Measurements from ENCODE around the gene GFRA1.
"Not testable (repeated sequence)": the region's sequence is repeated elsewhere in the genome, so short reads cannot be mapped to it uniquely, and the experiment has no call there.

Gene GFRA1

DNA sequence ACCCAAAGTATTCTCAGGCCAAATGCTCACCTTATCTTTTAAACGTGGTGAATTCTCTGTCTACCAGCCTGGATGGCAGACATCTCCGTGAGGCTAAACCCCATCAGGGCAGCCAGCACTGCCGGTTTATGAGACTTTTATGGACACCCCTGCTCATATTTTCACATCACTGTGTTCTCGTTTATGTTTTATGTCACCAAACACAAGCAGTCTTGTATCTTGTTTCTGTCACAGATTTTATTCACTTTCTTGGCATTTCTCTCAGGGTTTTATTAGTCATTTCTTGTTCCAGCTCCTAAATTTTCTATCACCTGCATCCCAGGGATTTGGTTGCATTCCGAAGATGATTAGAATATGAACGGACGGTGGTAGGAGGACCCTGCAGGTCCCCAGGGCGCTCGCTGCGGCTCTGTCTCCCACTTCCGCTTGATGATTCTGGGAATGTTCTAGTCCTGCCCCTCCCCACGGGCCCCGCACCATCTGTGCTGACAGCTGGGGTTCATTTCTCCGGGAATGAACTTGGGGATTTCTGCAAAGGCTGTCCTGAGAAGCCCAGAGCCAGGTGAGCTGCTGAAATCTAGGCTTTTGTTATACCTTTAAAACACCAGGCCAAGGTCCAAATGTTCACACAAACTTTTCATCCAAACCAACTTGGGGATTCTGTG, 217.6 kb downstream of the GFRA1 start:
- peaks cover 19% of the 10 kb centered on the region for H3K27me3 Mint-ChIP-seq
- H3K9me3 Mint-ChIP-seq: no peaks in the 10 kb centered on the region
- H3K27ac Mint-ChIP-seq: no peak overlapping the region
- H3K4me1 Mint-ChIP-seq: no peaks in the 10 kb centered on the region
- DNase-seq (no peak), ATAC-seq (no peak)
- H3K4me3 Mint-ChIP-seq: no peak overlapping the region

GRCh38 chr10:116053910-116054309, 219.1 kb downstream of the GFRA1 start:
- no peaks in the 10 kb centered on the region for H3K9me3 Mint-ChIP-seq
- peaks cover 14% of the 10 kb centered on the region for H3K27me3 Mint-ChIP-seq
- DNase-seq (no peak), ATAC-seq (no peak)
- H3K27ac Mint-ChIP-seq: no peak overlapping the region
- H3K4me1 Mint-ChIP-seq: no peaks in the 10 kb centered on the region
- no peak overlapping the region for H3K4me3 Mint-ChIP-seq

DNA sequence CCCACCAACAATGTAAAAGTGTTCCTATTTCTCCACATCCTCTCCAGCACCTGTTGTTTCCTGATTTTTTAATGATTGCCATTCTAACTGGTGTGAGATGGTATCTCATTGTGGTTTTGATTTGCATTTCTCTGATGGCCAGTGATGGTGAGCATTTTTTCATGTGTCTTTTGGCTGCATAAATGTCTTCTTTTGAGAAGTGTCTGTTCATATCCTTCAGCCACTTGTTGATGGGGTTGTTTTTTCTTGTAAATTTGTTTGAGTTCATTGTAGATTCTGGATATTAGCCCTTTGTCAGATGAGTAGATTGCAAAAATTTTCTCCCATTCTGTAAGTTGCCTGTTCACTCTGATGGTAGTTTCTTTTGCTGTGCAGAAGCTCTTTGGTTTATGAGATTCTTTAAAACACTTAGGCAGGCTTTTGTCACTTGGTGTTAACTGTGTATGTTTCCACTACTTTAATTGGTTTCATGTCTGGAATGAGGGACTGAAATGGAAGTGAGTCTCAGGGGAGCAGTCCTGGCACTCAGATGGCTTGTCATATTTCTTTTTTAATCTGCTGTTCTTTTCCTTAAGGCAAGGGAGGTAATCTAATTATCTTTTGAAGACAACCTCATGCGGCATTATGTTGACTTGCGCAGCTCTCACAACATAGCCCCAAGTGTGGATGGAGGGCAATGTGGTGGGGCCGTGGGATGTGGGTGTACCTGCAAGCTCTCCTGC, 219.8 kb downstream of the GFRA1 start:
- not testable (repeated sequence) for H3K27ac Mint-ChIP-seq, DNase-seq, H3K4me1 Mint-ChIP-seq, H3K9me3 Mint-ChIP-seq, ATAC-seq, H3K4me3 Mint-ChIP-seq
- peaks cover 14% of the 10 kb centered on the region for H3K27me3 Mint-ChIP-seq

DNA sequence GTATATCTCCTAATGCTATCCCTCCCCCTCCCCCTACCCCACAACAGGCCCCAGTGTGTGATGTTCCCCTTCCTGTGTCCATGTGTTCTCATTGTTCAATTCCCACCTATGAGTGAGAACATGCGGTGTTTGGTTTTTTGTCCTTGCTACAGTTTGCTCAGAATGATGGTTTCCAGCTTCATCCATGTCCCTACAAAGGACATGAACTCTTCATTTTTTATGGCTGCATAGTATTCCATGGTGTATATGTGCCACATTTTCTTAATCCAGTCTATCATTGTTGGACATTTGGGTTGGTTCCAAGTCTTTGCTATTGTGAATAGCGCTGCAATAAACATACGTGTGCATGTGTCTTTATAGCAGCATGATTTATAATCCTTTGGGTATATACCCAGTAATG, 220.5 kb downstream of the GFRA1 start:
- not testable (repeated sequence) for ATAC-seq, H3K27ac Mint-ChIP-seq, H3K9me3 Mint-ChIP-seq, DNase-seq, H3K4me1 Mint-ChIP-seq, H3K4me3 Mint-ChIP-seq
- peaks cover 14% of the 10 kb centered on the region for H3K27me3 Mint-ChIP-seq

GRCh38 chr10:116049974-116050304, 223.1 kb downstream of the GFRA1 start:
- ATAC-seq (no peak), DNase-seq (no peak)
- Mint-ChIP-seq H3K4me1 (no peaks in the 10 kb centered on the region), H3K4me3 (no peak overlapping the region), H3K27ac (no peak overlapping the region), H3K9me3 (no peaks in the 10 kb centered on the region), H3K27me3 (peaks cover 16% of the 10 kb centered on the region)

GRCh38 chr10:116049158-116049973, 223.6 kb downstream of the GFRA1 start:
- no peaks in the 10 kb centered on the region for H3K9me3 Mint-ChIP-seq
- no peak overlapping the region for H3K4me3 Mint-ChIP-seq
- DNase-seq (no peak), ATAC-seq (no peak)
- no peak overlapping the region for H3K27ac Mint-ChIP-seq
- H3K27me3 Mint-ChIP-seq: peaks cover 16% of the 10 kb centered on the region
- no peaks in the 10 kb centered on the region for H3K4me1 Mint-ChIP-seq

- Mint-ChIP-seq H3K9me3 (peaks cover 0 to 12% of the 10 kb centered on the region in 2 donors), H3K27ac (no peak overlapping the region), H3K27me3 (peaks cover 16% of the 10 kb centered on the region), H3K4me3 (no peak overlapping the region), H3K4me1 (no peaks in the 10 kb centered on the region)
- DNase-seq: no peak
- ATAC-seq: no peak
Observed at GRCh38 chr10:116045366-116046356, 227.3 kb downstream of the GFRA1 start.

GRCh38 chr10:116044801-116045248, 228.2 kb downstream of the GFRA1 start:
- no peak for DNase-seq
- no peak overlapping the region for H3K27ac Mint-ChIP-seq
- peaks cover 13% of the 10 kb centered on the region for H3K27me3 Mint-ChIP-seq
- no peak overlapping the region for H3K4me3 Mint-ChIP-seq
- H3K4me1 Mint-ChIP-seq: no peaks in the 10 kb centered on the region
- no peak for ATAC-seq
- H3K9me3 Mint-ChIP-seq: peaks cover 0 to 12% of the 10 kb centered on the region in 2 donors

DNA sequence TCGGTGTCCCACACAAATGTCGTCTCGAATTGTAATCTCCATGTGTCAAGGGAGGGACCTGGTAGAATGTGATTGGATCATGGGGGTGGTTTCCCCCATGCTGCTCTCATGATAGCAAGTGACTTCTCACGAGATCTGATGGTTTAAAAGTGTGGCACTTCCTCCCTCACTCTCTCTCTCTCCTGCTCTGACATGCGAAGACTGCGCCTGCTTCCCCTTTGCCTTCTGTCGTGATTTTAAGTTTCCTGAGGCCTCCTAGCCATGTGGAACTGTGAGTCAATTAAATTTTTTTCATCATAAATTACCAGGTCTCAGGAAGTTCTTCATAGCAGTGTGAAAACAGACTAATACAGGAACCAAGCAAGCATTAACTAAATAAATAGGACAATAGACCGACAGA, 229.1 kb downstream of the GFRA1 start:
- Mint-ChIP-seq H3K4me1 (no peaks in the 10 kb centered on the region), H3K4me3 (no peak overlapping the region), H3K9me3 (peaks cover 0 to 12% of the 10 kb centered on the region in 2 donors), H3K27me3 (peaks cover 16% of the 10 kb centered on the region), H3K27ac (no peak overlapping the region)
- DNase-seq: no peak
- no peak for ATAC-seq

- Mint-ChIP-seq H3K9me3 (peaks cover 0 to 12% of the 10 kb centered on the region in 2 donors), H3K4me1 (no peaks in the 10 kb centered on the region), H3K4me3 (no peak overlapping the region), H3K27ac (no peak overlapping the region), H3K27me3 (peaks cover 19% of the 10 kb centered on the region)
- ATAC-seq: no peak
- DNase-seq: no peak
Observed at GRCh38 chr10:116043304-116043703, 229.7 kb downstream of the GFRA1 start.

DNA sequence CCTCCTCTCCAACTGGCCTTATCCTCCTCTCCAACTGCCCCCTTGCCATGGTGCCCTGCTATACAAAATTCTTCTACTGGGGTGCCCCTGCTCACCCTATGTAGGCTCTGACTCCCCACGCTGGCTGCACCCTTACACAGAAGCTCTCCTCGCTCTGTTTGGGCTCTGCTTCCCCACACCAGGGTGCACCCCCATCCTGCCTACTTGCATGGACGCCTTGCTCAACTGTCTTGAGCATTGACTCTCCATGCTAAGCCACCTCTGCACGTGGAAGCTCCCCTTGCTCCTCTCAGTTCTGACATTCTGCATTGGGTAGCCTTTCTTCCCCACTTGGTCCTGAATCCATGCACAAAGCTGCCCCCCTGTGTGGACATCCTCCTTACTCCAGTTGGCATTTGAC, 231.1 kb downstream of the GFRA1 start:
- Mint-ChIP-seq H3K4me1 (no peaks in the 10 kb centered on the region), H3K27ac (no peak overlapping the region), H3K9me3 (peaks cover 5 to 19% of the 10 kb centered on the region in 2 donors), H3K27me3 (peaks cover 19% of the 10 kb centered on the region), H3K4me3 (no peak overlapping the region)
- DNase-seq (no peak), ATAC-seq (no peak)

GRCh38 chr10:116039612-116040011, 233.4 kb downstream of the GFRA1 start:
- Mint-ChIP-seq H3K9me3 (peaks cover 5 to 20% of the 10 kb centered on the region in 2 donors), H3K27ac (no peak overlapping the region), H3K27me3 (peaks cover 10% of the 10 kb centered on the region), H3K4me3 (no peak overlapping the region), H3K4me1 (no peaks in the 10 kb centered on the region)
- no peak for DNase-seq
- ATAC-seq: no peak

DNA sequence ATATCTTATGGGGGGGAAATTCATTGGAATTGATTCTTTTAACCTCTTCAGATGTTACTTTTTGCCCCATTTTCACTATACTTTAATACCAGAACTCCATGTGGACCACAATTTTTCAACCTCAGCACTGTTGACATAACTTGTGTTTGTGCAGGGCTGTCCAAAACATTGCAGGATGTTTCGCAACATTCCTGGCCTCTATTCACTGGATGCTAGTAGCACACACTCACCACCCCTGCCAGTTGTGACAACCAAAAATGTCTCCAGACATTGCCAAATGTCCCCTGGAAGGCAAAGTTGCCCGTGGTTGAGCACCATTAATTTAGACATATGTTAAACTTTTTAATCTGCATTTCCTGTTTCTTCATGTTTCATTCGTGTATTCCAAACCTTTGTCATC, 234.7 kb downstream of the GFRA1 start:
- H3K9me3 Mint-ChIP-seq: peaks cover 12 to 28% of the 10 kb centered on the region in 2 donors
- H3K4me3 Mint-ChIP-seq: no peak overlapping the region
- H3K27ac Mint-ChIP-seq: no peak overlapping the region
- DNase-seq (no peak), ATAC-seq (no peak)
- H3K4me1 Mint-ChIP-seq: no peaks in the 10 kb centered on the region
- peaks cover 10% of the 10 kb centered on the region for H3K27me3 Mint-ChIP-seq

GRCh38 chr10:116035406-116035805, 237.6 kb downstream of the GFRA1 start:
- DNase-seq, ATAC-seq, H3K4me3 Mint-ChIP-seq, H3K4me1 Mint-ChIP-seq, H3K27ac Mint-ChIP-seq: not testable (repeated sequence)
- Mint-ChIP-seq H3K9me3 (peaks cover 18 to 26% of the 10 kb centered on the region in 2 donors), H3K27me3 (peaks cover 10% of the 10 kb centered on the region)

DNA sequence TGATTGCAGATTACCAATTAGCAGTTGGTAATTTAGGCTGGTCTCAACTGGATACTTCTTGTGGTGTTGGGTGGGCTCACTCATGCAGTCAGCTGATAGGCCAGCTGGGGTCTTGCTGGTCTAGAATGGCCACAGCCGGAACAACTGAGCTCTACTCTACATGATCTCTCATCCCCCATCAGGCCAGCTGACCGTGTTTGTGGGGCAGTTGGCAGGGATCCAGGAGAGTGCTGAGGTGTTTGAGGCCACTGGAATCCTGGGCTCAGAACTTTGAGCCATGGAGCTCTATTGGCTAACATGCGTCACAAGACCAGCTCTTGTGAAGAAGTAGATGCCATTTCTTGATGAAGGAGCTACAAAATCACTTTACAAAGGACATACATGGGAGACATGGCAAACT, 242.4 kb downstream of the GFRA1 start:
- no peak for DNase-seq
- Mint-ChIP-seq H3K4me3 (no peak overlapping the region), H3K27me3 (no peaks in the 10 kb centered on the region), H3K27ac (no peak overlapping the region), H3K9me3 (peaks cover 12 to 31% of the 10 kb centered on the region in 2 donors), H3K4me1 (no peaks in the 10 kb centered on the region)
- no peak for ATAC-seq
